Tongue (tissue), 2 donors: ENCODE data around the gene NACC2. TPM values are rescaled to one million over a fixed set of nuclear protein-coding genes. Genes with fewer than 3 reads are reported as not detected.
"Not testable (repeated sequence)": the region's sequence is repeated elsewhere in the genome, so short reads cannot be mapped to it uniquely, and the experiment has no call there.

Source experiments
- DNase-seq: peaks from one replicate; pipeline ENCODE4 v3.0.0-alpha.2; 2015
- total RNA-seq: library from RNA; depleted of rRNA; stranded (reverse); fragments of >200 nt; gene quantifications from one replicate; pipeline ENCODE4 v1.2.3, GENCODE V29; 2014

Gene NACC2
- total RNA-seq, 1 donor from 2014 or later, result 9.8 TPM

- DNase-seq, result no peak
These were observed 119.3 kb downstream of the NACC2 start for GRCh38 chr9:135975834-135976233.

DNA sequence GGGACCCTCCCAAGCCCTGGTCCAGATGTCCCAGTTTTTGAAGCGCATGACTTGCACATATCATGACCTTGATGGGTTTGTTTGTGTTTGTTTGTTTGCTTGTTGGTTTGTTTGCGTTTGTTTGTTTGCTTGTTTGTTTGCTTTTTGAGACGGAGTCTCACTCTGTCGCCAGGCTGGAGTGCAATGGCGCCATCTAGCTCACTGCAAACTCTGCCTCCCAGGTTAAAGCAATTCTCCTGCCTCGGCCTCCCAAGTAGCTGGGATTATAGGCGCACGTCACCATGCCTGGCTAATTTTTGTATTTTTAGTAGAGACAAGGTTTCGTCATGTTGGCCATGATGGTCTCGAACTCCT lies 120.9 kb downstream of the NACC2 start:
- no peak for DNase-seq

- DNase-seq, result no peak
These were observed 121.5 kb downstream of the NACC2 start for GRCh38 chr9:135973277-135974219.

- DNase-seq, result peak; percentile 66
These were observed 123.2 kb downstream of the NACC2 start for GRCh38 chr9:135971892-135972291.

GRCh38 chr9:135971111-135971766 lies 123.8 kb downstream of the NACC2 start:
- no peak for DNase-seq

- no peak for DNase-seq
These were observed 124.8 kb downstream of the NACC2 start for GRCh38 chr9:135970128-135970815.

DNA sequence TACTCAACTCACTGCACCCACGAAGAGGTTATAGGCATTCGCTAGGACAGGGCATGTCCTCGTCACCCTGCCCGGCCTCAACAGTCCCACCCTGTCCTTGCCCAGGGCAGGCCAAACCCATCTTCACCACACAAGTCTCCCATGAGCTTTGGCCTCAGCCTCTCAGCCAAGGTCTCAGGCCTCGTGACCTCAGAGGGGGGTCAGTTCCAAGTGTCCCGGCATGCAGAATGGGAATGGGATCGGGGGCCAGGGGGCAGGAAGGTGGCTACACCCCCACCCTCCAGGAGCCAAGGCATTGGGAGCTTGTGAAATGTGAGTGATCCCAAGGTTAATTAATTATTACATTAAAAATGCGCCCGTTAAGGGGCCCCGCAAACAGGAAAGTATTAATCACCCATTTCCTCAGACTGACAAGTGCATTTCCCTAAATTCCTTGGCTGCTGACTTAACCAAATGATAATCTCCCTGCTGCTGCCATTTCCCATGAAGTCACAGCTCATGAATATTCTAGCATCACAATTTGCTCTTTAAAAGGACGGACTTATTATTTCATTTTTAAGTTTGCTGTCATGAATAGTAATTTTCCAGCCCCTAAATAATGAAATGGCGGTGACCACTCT lies 125.9 kb downstream of the NACC2 start:
- DNase-seq, result no peak

GRCh38 chr9:135968601-135969000 lies 126.5 kb downstream of the NACC2 start:
- peak; percentile 22 for DNase-seq

- DNase-seq, result no peak
These were observed 127.0 kb downstream of the NACC2 start for GRCh38 chr9:135968083-135968476.

DNA sequence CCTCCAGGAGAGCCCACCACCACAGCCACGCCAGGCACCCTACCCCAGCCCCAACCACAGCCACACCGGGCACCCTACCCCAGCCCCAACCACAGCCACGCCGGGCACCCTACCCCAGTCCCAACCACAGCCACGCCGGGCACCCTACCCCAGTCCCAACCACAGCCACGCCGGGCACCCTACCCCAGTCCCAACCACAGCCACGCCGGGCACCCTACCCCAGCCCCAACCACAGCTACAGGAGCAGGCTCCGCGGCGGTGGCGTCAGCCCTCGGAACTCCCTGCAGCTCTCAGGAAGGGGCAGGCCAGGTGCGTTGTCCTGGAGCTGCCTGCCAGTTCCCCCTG lies 128.2 kb downstream of the NACC2 start:
- DNase-seq, result not testable (repeated sequence)

DNA sequence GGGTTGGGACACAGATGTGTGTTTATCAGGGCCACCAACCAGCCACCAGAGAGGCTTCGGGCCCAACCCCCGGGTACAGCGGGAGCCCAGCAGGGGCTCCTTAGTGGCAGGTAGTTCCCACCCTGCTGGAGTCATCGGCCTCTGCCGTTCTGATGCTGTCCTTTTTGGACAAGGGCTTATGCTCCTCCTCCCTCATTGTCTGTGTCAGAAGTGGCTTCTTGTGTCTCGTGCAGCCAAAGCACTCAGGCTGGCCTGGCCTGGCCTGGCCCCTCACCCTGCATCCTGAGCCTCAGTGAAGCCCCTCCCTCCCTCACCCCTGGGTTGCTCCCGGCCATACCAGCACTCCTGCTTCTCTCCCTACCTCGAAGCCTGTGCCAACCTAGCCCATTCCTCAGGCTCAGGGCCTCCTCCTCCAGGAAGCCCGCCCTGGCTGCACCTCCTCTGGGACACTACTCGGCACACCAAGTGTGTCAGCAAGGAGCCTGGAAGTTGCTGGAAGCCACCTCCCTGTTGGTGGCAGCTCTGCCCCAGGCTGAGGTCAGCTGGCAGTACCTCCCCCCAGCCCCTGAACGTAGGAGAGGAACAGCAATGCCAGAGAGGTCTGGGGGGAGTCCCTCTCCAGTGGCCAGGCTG lies 129.8 kb downstream of the NACC2 start:
- DNase-seq, result no peak

DNA sequence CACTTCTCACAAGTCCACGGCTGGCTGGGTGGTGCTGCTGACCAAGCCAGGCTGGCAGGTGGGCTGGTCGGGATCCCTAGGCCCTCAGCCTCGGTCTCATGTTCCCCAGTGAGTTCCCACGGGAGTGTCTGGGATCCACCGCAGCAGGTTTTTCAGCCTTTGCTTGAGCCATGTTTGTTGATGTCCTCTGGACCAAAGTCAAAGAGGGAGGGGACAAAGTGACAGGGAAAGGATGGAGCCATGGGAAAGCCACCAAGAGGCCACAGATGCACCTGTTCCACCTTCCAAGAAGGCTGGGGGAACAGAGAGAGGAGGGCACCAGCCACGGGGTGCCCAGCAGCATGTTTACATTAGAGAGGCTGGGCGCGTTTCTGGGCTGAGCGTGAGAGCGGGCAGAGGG lies 131.2 kb downstream of the NACC2 start:
- DNase-seq, result no peak

DNA sequence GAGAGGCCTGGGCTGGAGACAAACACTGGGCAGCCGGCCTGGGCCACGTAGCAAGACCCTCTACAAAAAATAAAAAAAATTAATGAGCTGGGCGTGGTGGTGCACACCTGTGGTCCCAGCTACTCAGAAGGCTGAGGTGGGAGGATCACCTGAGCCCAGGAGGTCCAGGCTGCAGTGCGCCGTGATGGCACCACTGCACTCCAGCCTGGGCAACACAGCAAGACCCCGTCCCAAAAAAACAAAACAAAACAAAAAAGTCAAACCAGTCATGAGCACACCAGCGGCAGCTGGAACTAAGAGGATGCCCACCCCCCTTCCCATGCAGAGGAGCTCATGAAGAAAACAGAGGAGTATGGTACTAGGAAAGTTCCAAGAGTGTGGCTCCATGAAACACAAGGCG lies 131.8 kb downstream of the NACC2 start:
- no peak for DNase-seq

DNA sequence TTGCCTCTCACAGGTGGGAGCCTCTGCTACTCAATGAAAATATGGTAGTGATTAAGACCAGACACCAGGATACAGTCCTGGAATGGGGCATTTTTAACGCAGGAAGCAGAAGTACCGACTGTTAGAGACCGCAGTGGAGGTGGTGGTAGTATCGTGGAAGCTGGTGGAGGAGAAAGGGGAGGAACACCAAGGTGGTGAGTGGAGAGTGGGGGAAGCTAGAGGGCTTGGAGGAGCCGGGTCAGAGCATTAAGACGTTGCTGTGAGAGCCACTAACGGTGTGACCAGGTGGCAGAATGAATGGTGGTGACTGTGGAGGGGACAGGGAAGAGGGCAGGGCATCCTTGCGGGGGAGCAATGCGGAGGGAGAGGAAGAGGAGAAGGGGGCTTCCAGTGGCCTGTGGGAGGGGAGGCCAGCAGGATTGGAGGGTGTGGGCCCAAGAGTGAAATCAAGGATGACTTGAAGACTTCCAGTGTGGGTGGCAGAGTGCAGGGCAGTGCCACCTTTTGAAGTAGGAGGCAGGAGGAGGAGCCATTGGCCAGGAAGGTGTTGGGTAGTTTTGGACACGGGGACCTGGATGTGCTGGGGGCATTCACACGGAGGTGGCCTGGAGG lies 132.3 kb downstream of the NACC2 start:
- DNase-seq, result no peak

DNA sequence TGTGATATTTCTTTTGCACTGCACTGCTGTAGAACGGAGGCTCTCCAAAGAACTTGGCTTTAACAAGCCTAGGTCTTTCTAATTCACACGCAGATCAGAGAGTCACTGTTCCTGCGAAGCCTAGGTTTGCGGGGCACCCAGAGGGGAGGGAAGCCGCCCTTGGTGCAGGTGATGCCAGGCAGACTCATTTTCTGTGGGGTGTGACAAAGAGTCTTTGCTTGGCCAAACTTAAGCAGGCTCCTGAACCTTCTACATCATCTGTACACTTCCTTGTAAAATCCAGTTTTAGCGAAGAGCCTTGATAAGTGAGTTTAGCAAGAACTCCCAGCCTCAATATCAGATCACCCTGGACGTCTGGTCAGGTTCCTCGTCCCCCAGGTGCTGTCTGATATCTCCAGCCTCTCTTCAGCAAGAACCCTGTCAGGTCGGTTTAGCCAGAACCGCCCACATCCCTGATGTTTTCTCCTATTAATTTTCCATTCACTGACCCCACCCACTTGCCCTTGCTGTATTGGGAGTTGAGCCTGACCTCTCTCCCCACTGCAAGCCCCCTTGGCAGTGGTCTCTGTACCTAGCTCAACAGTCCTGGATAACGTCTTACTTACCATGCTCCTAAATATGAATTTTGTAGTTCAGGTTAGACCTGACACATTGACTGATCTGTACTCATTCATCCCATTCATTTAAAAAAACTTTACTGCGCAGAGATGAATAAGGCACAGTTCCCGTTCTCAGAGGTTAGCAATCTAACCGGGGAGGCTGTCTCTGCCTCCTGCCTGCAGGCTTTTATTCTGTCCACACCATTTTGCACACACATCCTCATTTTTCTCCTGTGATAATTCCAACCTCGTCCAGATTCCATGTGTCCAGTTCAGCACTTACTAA lies 133.0 kb downstream of the NACC2 start:
- DNase-seq, result no peak

GRCh38 chr9:135961277-135961715 lies 133.8 kb downstream of the NACC2 start, which contains the start of gene UBAC1:
Gene UBAC1 (minus strand): TSS chr9:135961373. CDS start chr9:135961162, 211 bp downstream.
- DNase-seq, result peak; percentile 98

GRCh38 chr9:135960411-135961276 lies 134.4 kb downstream of the NACC2 start:
- no peak for DNase-seq

DNA sequence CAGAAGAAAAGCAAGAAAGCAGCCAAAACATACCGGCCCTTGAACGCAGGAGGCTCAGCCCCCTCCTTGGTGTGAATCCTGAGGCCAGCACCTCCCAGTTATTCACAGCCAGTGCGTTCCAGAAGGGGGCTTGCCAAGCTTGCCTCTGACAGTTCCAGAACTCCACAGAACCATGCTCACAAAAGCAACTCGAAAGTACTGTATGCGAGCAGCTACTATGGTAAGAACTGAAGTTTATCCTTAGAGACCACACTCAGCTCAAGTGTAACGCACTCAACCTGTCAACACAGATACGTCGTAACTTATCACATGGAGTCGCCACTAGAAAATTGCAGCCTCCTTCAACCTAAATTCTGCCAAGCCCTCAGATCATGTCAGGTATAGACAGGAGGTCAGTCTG lies 135.3 kb downstream of the NACC2 start:
- DNase-seq, result no peak

- no peak for DNase-seq
These were observed 136.6 kb downstream of the NACC2 start for GRCh38 chr9:135958485-135958884.

DNA sequence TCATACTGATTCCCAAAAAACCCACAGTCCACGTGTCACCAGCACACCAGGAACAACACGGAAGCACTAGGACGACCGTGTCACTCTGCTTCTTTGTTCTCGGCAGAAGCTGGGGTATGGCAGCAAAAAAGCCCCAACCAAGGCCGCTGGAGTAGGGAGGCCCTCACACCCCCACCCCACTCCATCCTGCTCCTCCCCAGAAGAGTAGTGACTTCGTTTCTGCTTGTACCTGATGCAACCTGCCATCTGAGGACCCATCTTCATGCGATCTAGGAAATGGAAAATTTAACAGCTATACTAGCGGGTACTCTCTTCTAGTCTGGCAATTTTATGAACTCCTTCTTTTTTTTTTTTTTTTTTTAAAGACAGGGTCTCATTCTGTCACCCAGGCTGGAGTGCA lies 137.7 kb downstream of the NACC2 start:
- no peak for DNase-seq
